Left cardiac atrium (tissue), 4 donors: ENCODE data around the gene ARHGAP6. TPM values are rescaled to one million over a fixed set of nuclear protein-coding genes. Genes with fewer than 3 reads are reported as not detected.

Experiments used
- ATAC-seq, 2 donors: fragments of 200-7000 bp; cut with Tn5 transposase; one replicate each; pipeline ENCODE4 v1.9.1; 2020; ENCODE audit warnings: mild to moderate bottlenecking in 2 of 2, moderate library complexity in 2 of 2
- DNase-seq: peaks from one replicate; pipeline ENCODE4 v3.0.0-alpha.2; 2020
- intact Hi-C, 2 donors: fragments of 100-400 bp; cut with DNase I; formaldehyde crosslinking; loops; one replicate each; pipeline versions ENCODE4 v1.14.1 to v1.15.1; 2022 to 2023
- total RNA-seq, 2 donors: library from RNA; stranded (reverse); fragmentation: NEBNext Ultra II Directional; extraction: Animal tissue kit (Norgen Biotek cat#: 25700); gene quantifications; one replicate each; pipeline ENCODE4 v1.2.1, GENCODE V29; 2021
- donor health status: DM: no; HTN: yes; CAD: no.
- donor health status: DM: no; HTN: yes; CAD: no; lungs with severe emphysema.
- donor health status: DM: yes; HTN: yes; CAD: no.
- donor health status: Dilated cardiomyopathy.

ARHGAP6 gene
- total RNA-seq, 2 donors from 2014 or later = 5.6 to 5.9 TPM

GRCh38 chrX:11414091-11414490 is 251.6 kb downstream of the ARHGAP6 start:
- DNase-seq = no peak
- intact Hi-C loops = no loop called here
- no peak for ATAC-seq

- peak in 1 of 2 donors; percentile 59 for ATAC-seq
- peak; percentile 26 for DNase-seq
- intact Hi-C loops = no loop called here
Measured at GRCh38 chrX:11412715-11413623, 252.8 kb downstream of the ARHGAP6 start.

- intact Hi-C loops = no loop called here
- ATAC-seq (no peak), DNase-seq (no peak)
Measured at GRCh38 chrX:11409957-11410356, 255.8 kb downstream of the ARHGAP6 start.

- intact Hi-C loops = no loop called here
- ATAC-seq = no peak
- DNase-seq = no peak
Measured at GRCh38 chrX:11408783-11409182, 256.9 kb downstream of the ARHGAP6 start.

- intact Hi-C loops = no loop called here
- ATAC-seq = no peak
- no peak for DNase-seq
Measured at GRCh38 chrX:11408109-11408405, 257.7 kb downstream of the ARHGAP6 start.

GRCh38 chrX:11407331-11408108 is 258.2 kb downstream of the ARHGAP6 start:
- intact Hi-C loops = no loop called here
- no peak for DNase-seq
- ATAC-seq = no peak

- intact Hi-C loops = no loop called here
- ATAC-seq (no peak), DNase-seq (no peak)
Measured at GRCh38 chrX:11406109-11406765, 259.5 kb downstream of the ARHGAP6 start.

GRCh38 chrX:11403631-11404030 is 262.1 kb downstream of the ARHGAP6 start:
- no peak for DNase-seq
- no peak for ATAC-seq
- intact Hi-C loops = no loop called here

- no peak for ATAC-seq
- DNase-seq = no peak
Measured at GRCh38 chrX:11401966-11402365, 263.8 kb downstream of the ARHGAP6 start.

GRCh38 chrX:11399489-11400094 is 266.1 kb downstream of the ARHGAP6 start:
- no peak for DNase-seq
- ATAC-seq = no peak
- intact Hi-C loops = no loop called here

More at GRCh38 chrX:11401966-11402365, 263.8 kb downstream of the ARHGAP6 start:
- intact Hi-C loops = no loop called here

- ATAC-seq (no peak), DNase-seq (no peak)
- intact Hi-C loops = no loop called here
Measured at GRCh38 chrX:11398785-11399184, 266.9 kb downstream of the ARHGAP6 start.

GRCh38 chrX:11398139-11398538 is 267.6 kb downstream of the ARHGAP6 start:
- intact Hi-C loops = no loop called here
- no peak for DNase-seq
- no peak for ATAC-seq

- intact Hi-C loops = no loop called here
- no peak for DNase-seq
- ATAC-seq = no peak
Measured at GRCh38 chrX:11397680-11398079, 268.0 kb downstream of the ARHGAP6 start.

GRCh38 chrX:11395859-11396258 is 269.9 kb downstream of the ARHGAP6 start:
- DNase-seq = no peak
- intact Hi-C loops = no loop called here
- ATAC-seq = no peak

GRCh38 chrX:11393949-11394654 is 271.6 kb downstream of the ARHGAP6 start:
- ATAC-seq = no peak
- DNase-seq = no peak
- intact Hi-C loops = no loop called here

- ATAC-seq = no peak
Measured at GRCh38 chrX:11386812-11387211, 278.9 kb downstream of the ARHGAP6 start.

GRCh38 chrX:11386001-11386523 is 279.7 kb downstream of the ARHGAP6 start:
- ATAC-seq = peak in 1 of 2 donors; percentile 64
- intact Hi-C loops = no loop called here
- DNase-seq = no peak

More at GRCh38 chrX:11386812-11387211, 278.9 kb downstream of the ARHGAP6 start:
- intact Hi-C loops = no loop called here
- DNase-seq = no peak

GRCh38 chrX:11382930-11383329 is 282.8 kb downstream of the ARHGAP6 start:
- intact Hi-C loops = no loop called here
- ATAC-seq (no peak), DNase-seq (no peak)

- DNase-seq (peak; percentile 23), ATAC-seq (peak; percentile 74 to 82)
- intact Hi-C loops = no loop called here
Measured at GRCh38 chrX:11381464-11381863, 284.3 kb downstream of the ARHGAP6 start.
